K562 (cell line): ENCODE data around the gene CPM. TPM values are rescaled to one million over a fixed set of nuclear protein-coding genes. Genes with fewer than 3 reads are reported as not detected.

Source experiments
- ATAC-seq: fragments of 200-7000 bp; cut with Tn5 transposase; 3 replicates; pipeline ENCODE4 v1.9.1; 2020; ENCODE audit warnings: moderate library complexity
- BruUV-seq: library from RNA; stranded (reverse); fragments of 400-500 nt; replicated peaks from 2 replicates; lab custom pipeline; 2021; lab: Mats Ljungman, UMichigan
- CTCF ChIA-PET: fragments of 300-600 bp; formaldehyde crosslinking; extraction: SDS; loops from one replicate; lab custom pipeline; 2021; ENCODE audit warnings: low intra/inter-chr PET ratio; lab: Yijun Ruan, JAX
- POLR2A ChIA-PET: fragments of 300-600, 350-650 bp; sonication (Branson Sonifier 250); formaldehyde crosslinking; extraction: SDS; loops from one replicate; lab custom pipeline; 2021; ENCODE audit warnings: antibody characterized with exemption, inconsistent platforms; lab: Yijun Ruan, JAX
- DNase-seq, 4 experiments: peaks; one replicate each; pipeline versions ENCODE4 v3.0.0 to v3.0.0-alpha.2; 2011 to 2018; ENCODE audit warnings: low spot score in 3 of 4, mixed read lengths in 3 of 4; ENCODE audit errors: extremely low read depth in 1 of 4
- FAIRE-seq: peaks from 2 replicates; lab custom pipeline; 2011; peaks lifted over from hg19 to GRCh38; lab: Jason Lieb, UNC
- H2AFZ ChIP-seq: 2 replicates; pipeline ENCODE4 v1.6.0; 2011; ENCODE audit warnings: low read depth, low read length, control low read depth, inconsistent platforms
- H3K27ac ChIP-seq: fragments of 200-600 bp; 3 replicates; pipeline ENCODE4 v1.8.0; 2011; ENCODE audit warnings: low read depth, mild to moderate bottlenecking, control low read depth, inconsistent platforms, low read length, moderate library complexity, mixed read lengths; ENCODE audit errors: extremely low read depth
- H3K27me3 ChIP-seq, 2 experiments: fragments of 300-600 bp in 1 of 2; 2 replicates in 1 of 2; 3 replicates in 1 of 2; pipeline versions ENCODE4 v1.6.0 to v1.8.0; 2011; ENCODE audit warnings: inconsistent platforms in 2 of 2, low read length in 2 of 2, mild to moderate bottlenecking in 1 of 2, mixed read lengths in 1 of 2, moderate library complexity in 1 of 2; ENCODE audit not compliant: control insufficient read depth in 2 of 2, insufficient read depth in 2 of 2
- H3K36me3 ChIP-seq: fragments of 300-600 bp; 3 replicates; pipeline ENCODE4 v1.8.0; 2011; ENCODE audit warnings: mild to moderate bottlenecking, low read length, inconsistent platforms; ENCODE audit not compliant: control insufficient read depth, insufficient read depth
- H3K4me1 ChIP-seq, 2 experiments: fragments of 200-600 bp in 1 of 2; replicated peaks in 1 of 2; 2 replicates in 1 of 2; 3 replicates in 1 of 2; pipeline versions ENCODE4 v1.5.1 to v1.8.0; 2011; ENCODE audit warnings: inconsistent platforms in 2 of 2, low read length in 2 of 2, mild to moderate bottlenecking in 1 of 2, mixed read lengths in 1 of 2, moderate library complexity in 1 of 2; ENCODE audit not compliant: control insufficient read depth in 2 of 2, insufficient read depth in 2 of 2
- H3K4me2 ChIP-seq: 2 replicates; pipeline ENCODE4 v1.6.1; 2011; ENCODE audit warnings: low read length, control low read depth, inconsistent platforms, mixed read lengths; ENCODE audit not compliant: insufficient read depth
- H3K4me3 ChIP-seq: fragments of 200-600 bp; sonication (generic), shearing (Covaris generic); 2 replicates; pipeline ENCODE4 v1.5.1; 2016; ENCODE audit warnings: control low read depth, inconsistent platforms
- H3K79me2 ChIP-seq: fragments of 200-600 bp; 3 replicates; pipeline ENCODE4 v1.8.0; 2011; ENCODE audit warnings: low read length, inconsistent platforms; ENCODE audit not compliant: control insufficient read depth, insufficient read depth
- H3K9ac ChIP-seq, 2 experiments: 2 replicates each; pipeline versions ENCODE4 v1.6.0 to v1.6.1; 2011; ENCODE audit warnings: low read depth in 2 of 2, low read length in 2 of 2, control low read depth in 1 of 2, inconsistent platforms in 1 of 2, mild to moderate bottlenecking in 1 of 2, mixed read lengths in 1 of 2; ENCODE audit not compliant: insufficient read depth in 1 of 2
- H3K9me1 ChIP-seq: one replicate; pipeline ENCODE4 v1.6.0; 2011; ENCODE audit warnings: inconsistent platforms, mild to moderate bottlenecking, low read length, moderate library complexity; ENCODE audit not compliant: control insufficient read depth, insufficient read depth
- H3K9me3 ChIP-seq: replicated peaks from 2 replicates; pipeline ENCODE4 v1.5.1; 2011; ENCODE audit warnings: low read depth, low read length, inconsistent platforms; ENCODE audit not compliant: control insufficient read depth, insufficient read depth
- H4K20me1 ChIP-seq: replicated peaks from 2 replicates; pipeline ENCODE4 v1.6.1; 2011; ENCODE audit warnings: low read length, inconsistent platforms, mixed read lengths; ENCODE audit not compliant: control insufficient read depth, insufficient read depth
- BRD4 ChIP-seq: fragments of 200-600 bp; sonication (generic); IDR thresholded peaks from 2 replicates; pipeline ENCODE4 v1.6.1; 2017; ENCODE audit warnings: inconsistent platforms
- ESRRA ChIP-seq: fragments of 450-650 bp; IDR thresholded peaks from 2 replicates; pipeline ENCODE4 v1.6.1; 2014; ENCODE audit warnings: low read depth, mild to moderate bottlenecking, moderate library complexity, borderline replicate concordance
- ETV6 ChIP-seq, 3 experiments: fragments of 150-350 bp in 1 of 3; sonication (generic) in 1 of 3; formaldehyde crosslinking in 1 of 3; IDR thresholded peaks; 2 replicates each; pipeline versions ENCODE4 v1.6.1 to v1.8.0; 2014 to 2022; ENCODE audit warnings: borderline replicate concordance in 2 of 3, low read depth in 2 of 3, antibody characterized with exemption in 1 of 3, low read length in 1 of 3, mild to moderate bottlenecking in 1 of 3, missing genetic modification reagents in 1 of 3
- FOXJ2 ChIP-seq: fragments of 200-800 bp; sonication (Bioruptor generic); IDR thresholded peaks from 2 replicates; pipeline ENCODE4 v1.6.1; 2016; ENCODE audit warnings: missing genetic modification characterization, missing compliant biosample characterization
- KLF16 ChIP-seq: IDR thresholded peaks from 2 replicates; pipeline ENCODE4 v1.6.1; 2016; ENCODE audit warnings: antibody characterized with exemption
- ZNF146 ChIP-seq: IDR thresholded peaks from one replicate; pipeline ENCODE4 v1.6.1; 2018; ENCODE audit warnings: missing compliant biosample characterization; ENCODE audit not compliant: unreplicated experiment
- ZNF384 ChIP-seq: IDR thresholded peaks from 2 replicates; pipeline ENCODE4 v1.6.1; 2012; ENCODE audit warnings: low read depth, low read length, improper control_type of control experiment
- WGBS: fragments of 100-300 bp; shearing (Covaris generic); methylation state at CpG from one replicate; pipeline ENCODE4 v1.1.6; 2016; ENCODE audit warnings: low coverage, mixed read lengths; ENCODE audit not compliant: insufficient coverage; ENCODE audit errors: missing lambda C conversion rate; 5-methylcytosine and 5-hydroxymethylcytosine counted together
- in situ Hi-C: fragments of 300-500 bp; cut with MboI; formaldehyde crosslinking; loops from 4 replicates; pipeline ENCODE4 v1.15.0; 2018; ENCODE audit warnings: inconsistent platforms, mixed read lengths
- intact Hi-C: fragments of 100-400 bp; cut with micrococcal nuclease; formaldehyde crosslinking; loops from 2 replicates; pipeline ENCODE4 v1.14.2; 2022
- polyA plus RNA-seq, 8 experiments: library from polyadenylated mRNA; depleted of rRNA in 4 of 8; stranded (reverse) in 5 of 8; unstranded in 3 of 8; fragments of >200 nt; fragmentation: Nextera tagmentation in 2 of 8; fragmentation: Illumina TruSeq in 1 of 8; extraction: Ambion mirVana in 2 of 8; extraction: Trizol in 1 of 8; gene quantifications; 2 replicates each; pipeline versions ENCODE4 v1.2.1 to v1.2.3, GENCODE V29; 2011 to 2014; ENCODE audit warnings: inconsistent platforms in 1 of 8, missing spikeins in 1 of 8
- total RNA-seq, 7 experiments: library from RNA; depleted of rRNA in 6 of 7; stranded (reverse); fragments of >200 nt in 6 of 7; fragmentation: Illumina TruSeq in 2 of 7; extraction: Trizol in 2 of 7; gene quantifications; 2 replicates each; pipeline versions ENCODE4 v1.2.1 to v1.2.3, GENCODE V29; 2011 to 2021; ENCODE audit warnings: low replicate concordance in 1 of 7
- TF ChIP-seq, protein P1 (sequence below): fragments of 250-450 bp; sonication (Bioruptor Pico); IDR thresholded peaks from 2 replicates; pipeline ENCODE4 v1.8.0; 2021; ENCODE audit warnings: borderline replicate concordance, mild to moderate bottlenecking, moderate library complexity; ENCODE audit not compliant: poor library complexity, severe bottlenecking

Gene CPM
- total and polyA plus RNA-seq, 9 of the 15 experiments (the other 6 are each of a cell fraction or from before 2014, with no cell fraction given), result 0.31 TPM; not detected in 8

DNA sequence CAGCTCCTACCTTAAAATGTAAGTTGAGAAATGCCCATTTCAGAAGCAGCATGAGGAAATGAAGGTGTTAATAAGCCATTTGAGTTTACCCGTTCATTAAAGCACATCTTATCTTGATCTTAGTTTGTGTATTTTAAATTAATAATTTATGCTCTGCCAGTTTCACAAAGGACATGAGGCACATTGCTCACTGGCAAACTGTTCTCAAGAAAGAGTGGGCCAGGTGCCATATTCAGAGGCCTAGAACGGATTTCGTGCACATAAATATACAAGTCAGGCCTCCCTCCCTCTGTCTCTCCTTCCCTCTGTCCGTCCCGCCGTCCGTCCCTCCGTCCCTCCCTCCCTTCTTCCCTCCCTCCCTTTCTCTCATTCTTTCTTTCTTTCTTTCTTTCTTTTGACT is 29.5 kb downstream of the CPM start (continued):
- TF ChIP-seq ZNF384 (no peak), FOXJ2 (tag) (no peak)
- TF ChIP-seq, protein P1, sequence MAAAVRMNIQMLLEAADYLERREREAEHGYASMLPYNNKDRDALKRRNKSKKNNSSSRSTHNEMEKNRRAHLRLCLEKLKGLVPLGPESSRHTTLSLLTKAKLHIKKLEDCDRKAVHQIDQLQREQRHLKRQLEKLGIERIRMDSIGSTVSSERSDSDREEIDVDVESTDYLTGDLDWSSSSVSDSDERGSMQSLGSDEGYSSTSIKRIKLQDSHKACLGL (CRISPR knock-in tag), result no peak

DNA sequence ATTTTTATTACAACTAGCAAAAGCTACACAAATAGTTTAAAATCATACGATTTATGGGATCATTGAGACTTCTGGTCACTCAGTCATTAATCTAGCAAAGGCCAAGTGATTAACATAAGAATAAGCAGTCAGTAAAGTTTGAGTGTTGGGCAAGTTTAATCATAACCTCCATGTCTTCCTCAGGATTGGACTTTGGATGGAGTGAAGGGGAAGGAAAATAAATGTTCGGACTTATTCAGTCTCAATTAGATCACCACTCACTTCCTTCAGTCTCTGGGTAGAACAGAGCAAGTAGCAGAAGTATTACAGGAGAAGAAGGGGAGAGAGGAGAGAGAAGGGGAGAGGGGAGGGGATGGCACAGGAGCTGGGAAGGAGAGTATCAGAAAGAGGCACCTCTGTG is 31.4 kb downstream of the CPM start:
- Histone ChIP-seq H3K4me1 (no peaks in the 10 kb centered on the region; a peak in 1 of 5 replicates), H3K4me3 (no peak overlapping the region), H3K27ac (no peak overlapping the region), H3K79me2 (no peaks in the 10 kb centered on the region), H3K9me3 (no peaks in the 10 kb centered on the region), H3K4me2 (no peak overlapping the region), H3K9me1 (no peaks in the 10 kb centered on the region), H3K36me3 (no peaks in the 10 kb centered on the region), H4K20me1 (no peaks in the 10 kb centered on the region; the same call in 1 of the 2 replicates), H3K9ac (no peak overlapping the region), H3K27me3 (peaks cover 12 to 15% of the 10 kb centered on the region in 2 experiments; a peak in 3 of 5 replicates), H2AFZ (no peak overlapping the region)
- ATAC-seq (no peak), DNase-seq (no peak), FAIRE-seq (no peak)
- TF ChIP-seq ESRRA (no peak), BRD4 (no peak), ZNF146 (CRISPR knock-in tag) (no peak), KLF16 (no peak), ETV6 (IDR thresholded peaks at IDR 0.05; ENCODE audit: borderline replicate concordance in 1 of 2, low read depth in 2 of 2, low read length in 1 of 2) (no peak), ETV6 (CRISPR knock-in tag; IDR thresholded peaks at IDR 0.05; ENCODE audit: borderline replicate concordance) (no peak)
- in situ Hi-C loops (no loop called here), intact Hi-C loops (no loop called here)
- no TSS peak for BruUV-seq
- 0% methylated on average over 2 of the region's 2 CpGs for WGBS
- ChIA-PET CTCF (no interaction called here), POLR2A (interaction anchor here (1.1 kb wide), 2 partner anchors 9 to 10 kb away, joined by 3 to 4 read pairs; no protein-coding TSS in a partner anchor)
